NCI-H2029 (cell line): ENCODE results near the gene ABLIM3.

Experiments
- DNase-seq: peaks from one replicate; lab custom pipeline; 2025; lab: John Stamatoyannopoulos, UW

The ABLIM3 gene

DNA sequence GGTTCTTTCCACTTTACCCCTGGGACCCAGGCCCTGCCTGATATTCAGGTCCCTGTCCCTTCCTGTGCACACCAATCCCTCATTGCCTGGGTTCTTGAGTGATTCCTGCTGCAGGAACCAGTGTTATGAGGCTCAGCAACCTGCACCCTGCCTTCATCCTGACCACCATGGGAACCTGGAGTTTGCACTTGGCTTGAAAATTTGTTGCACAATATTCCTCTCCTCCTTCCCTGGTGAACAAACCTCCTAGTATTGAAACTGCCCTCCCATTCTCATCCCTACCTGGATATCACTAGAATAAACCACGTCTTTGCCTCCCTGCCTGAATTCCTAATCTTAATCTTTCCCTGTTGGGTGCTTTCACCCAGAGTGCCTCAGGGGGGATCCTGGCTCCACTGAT lies 78.3 kb downstream of the ABLIM3 start:
- no peak for DNase-seq

DNA sequence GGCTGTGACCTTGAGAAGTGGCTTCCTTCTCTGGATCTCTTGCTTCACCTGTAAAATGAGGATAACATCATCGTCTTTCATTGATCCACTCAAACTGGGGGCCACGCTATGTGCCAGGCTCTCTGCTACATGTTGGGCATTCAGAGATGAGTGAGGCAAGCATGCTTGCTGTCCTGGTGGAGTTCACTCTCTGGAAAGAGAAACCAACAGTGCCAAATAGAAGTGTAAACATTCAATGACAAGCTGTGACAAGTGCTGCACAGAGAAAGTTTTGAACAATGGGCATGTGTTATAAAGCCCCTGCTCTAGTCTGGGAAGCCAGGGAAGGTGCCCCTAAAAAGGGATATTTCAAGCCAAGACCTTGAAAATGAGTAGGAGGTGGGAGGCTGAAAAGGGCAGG lies 79.5 kb downstream of the ABLIM3 start:
- no peak for DNase-seq

DNA sequence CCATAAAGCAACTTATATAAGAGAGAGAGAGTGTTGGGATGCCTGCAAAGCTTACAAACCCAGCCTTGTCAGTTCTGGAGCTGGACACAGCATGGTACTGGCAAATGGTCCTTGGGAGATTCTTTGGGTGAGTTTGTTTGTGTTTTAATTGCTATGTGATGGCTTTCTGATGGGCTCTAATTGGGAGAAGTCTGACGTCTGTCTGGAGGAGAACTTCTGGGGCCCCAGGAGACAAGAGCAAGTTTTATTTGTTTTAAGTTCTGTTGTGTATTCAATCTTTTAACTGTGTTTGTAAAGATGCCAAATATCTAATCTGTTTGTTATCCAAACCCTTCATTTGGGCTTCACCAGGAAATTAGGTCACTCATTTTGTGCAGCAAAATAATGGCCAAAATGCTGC lies 80.0 kb downstream of the ABLIM3 start:
- no peak for DNase-seq

DNA sequence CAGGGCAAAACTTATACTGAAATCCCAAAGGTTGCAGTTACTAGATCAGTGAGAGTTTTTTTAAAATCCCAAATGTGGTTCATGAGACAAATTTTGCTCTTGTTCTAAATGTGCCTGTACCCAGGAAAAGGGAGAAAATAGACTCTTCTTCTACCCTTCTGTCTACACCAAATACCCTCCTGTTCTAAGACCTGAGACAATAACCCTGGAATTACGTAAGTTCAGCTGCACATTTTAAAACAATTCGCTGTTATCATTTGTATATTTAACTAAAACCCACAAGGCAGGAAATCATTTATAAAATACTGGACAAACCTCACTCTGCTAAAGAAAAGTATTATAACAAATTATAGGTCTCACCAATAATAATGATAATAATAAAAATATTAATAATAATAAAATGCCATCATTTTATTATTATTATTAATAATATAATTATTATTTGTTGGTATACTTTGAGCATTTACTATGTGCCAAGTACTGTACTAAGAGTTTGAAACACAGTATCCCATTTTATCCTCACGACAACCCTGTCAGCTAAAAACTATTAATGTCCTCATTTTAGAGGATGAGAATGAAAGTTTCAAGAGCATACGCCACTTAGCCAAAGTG lies 80.5 kb downstream of the ABLIM3 start:
- DNase-seq = no peak

DNA sequence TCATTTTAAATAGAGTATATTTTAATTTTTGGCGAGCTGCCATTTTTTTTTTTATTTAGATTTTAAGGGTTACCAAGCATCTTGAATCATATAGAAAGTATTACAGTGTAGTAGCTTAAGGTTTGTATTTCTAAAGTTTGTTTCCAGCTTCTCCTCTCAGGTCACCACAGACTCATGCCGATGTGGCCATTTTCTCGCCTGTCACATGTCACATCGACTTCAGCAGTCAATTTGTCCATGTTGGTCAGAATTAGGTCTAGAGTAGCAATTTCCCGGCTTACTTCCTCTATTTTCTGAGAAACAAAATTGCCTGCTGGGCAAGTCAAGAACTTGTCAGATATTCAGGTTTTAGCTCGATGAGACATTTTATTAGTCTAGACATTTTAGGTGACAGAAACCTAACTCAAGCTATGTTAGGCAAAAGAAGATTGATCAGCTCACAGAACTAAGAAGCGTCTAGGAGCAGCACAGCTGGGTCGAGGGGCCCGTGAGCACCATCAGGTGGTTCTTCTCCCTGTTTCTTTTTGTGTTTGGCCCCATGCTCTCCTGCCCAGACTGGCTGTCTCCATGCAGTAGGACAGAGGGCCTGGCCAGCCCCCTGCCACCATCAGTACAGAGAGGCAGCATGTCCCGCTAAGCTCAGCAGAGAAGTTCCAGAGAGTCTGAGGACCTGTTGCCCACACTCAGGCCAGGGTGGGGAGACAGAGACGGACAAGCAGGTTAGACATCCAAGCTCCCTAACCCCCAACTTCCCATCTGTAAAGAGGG lies 82.0 kb downstream of the ABLIM3 start:
- DNase-seq = no peak

DNA sequence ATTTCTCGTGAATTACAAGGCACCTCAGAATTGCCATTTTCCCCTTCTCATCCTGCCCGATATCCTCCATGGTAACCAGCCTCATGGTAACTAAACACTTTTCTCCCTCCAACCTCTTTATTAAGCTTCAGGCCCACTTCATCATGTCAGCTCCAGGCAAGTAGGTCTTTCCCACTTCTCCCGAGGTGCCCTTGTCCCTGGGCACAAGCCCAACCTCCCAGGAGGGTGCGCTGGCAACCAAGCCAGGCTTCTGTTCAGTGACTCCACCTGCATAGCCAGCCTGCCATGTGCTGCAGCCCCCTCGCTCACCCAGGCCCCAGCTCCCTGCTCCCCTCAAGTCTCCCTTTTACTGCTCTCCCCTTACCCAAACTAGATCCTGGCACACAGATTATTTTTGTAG lies 83.0 kb downstream of the ABLIM3 start:
- DNase-seq = no peak

DNA sequence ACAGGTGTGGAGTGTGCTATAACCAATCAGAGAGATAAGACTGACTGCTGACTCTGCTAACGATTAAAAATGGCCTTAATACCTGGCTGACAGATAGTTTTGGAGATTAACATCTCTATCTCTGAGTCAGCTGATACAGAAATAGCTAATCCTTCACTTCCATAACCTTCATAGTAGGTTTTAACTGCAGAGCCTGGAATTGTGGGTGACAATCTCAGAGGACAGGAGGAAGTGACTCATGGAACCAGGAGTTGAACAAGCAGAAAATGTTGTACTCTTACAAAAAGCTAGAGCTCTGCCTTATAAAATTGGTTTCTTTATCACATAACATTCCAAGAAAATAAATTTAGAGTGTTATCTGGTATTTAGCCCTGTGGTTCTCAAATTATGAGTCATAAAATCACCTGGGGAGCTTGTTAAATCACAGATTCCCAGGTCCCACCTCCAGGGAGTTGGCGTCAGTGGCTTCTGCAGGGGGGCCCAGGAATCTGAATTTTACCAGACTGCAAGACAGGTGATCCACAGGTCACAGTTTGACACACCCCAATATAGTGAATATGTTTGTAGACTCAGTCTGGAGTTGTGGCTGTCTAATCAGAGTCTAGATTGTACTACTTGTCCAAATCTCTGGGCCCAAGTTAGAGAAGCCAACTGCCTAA lies 86.0 kb downstream of the ABLIM3 start:
- no peak for DNase-seq

DNA sequence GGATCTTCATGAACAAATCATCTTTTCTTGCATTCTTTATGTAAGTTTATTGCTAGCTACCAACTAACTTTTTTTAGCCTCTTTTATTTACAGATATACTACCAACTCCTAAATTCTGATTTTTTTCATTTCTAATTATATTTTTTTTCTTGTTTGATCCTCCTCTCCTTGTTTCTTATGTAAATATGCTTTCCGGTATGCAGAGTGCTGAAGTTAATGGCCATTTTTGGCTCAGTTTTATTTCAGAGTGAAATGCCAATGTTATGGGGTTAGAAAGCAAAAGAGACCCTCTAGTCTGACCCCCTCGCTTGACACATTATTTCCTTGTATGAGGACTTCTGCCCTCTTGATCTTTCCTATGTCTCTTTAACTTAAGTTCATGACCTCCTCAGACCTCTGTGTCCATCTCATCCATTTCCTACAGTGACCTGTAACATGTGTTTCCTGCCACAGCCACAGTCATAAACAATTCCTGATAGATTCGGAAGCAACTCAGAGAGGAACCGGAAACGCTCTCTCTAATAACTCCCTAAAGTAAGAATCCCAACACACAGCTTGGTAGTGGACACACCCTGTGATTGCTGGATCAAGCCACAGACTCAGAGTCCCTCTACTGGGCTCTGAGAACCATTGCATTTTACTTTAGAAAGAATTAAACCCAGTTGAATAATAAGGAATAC lies 87.5 kb downstream of the ABLIM3 start:
- DNase-seq = no peak

DNA sequence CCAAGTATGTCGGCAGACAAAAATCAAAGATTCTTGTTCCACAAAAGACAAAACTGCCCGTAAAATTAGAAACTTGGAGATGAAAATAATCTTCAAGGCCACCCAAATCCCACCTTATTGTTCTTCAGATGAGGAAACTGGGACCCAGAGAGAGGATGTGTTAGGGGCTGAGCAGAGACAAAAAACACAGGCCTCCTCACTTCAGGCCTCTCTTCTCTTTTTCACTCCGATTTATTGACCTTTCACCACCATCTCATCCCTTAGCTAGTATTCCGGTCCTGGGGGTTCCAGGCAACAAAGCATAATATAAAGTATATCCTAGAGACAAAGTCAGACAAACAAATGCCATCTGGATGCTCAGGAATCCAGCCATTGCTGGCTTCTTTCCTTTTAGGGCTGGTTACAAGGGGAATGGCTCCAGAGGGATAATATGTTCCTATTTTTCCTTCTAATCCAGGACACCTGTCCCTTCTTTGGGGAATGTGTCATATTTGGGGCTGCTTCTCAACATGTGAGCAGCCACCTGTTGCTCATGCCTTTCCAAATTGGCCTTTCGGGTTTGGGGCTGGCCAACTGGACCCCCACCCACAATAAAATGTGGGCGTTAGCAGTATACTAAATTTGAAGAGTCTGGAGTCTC lies 88.1 kb downstream of the ABLIM3 start:
- no peak for DNase-seq

DNA sequence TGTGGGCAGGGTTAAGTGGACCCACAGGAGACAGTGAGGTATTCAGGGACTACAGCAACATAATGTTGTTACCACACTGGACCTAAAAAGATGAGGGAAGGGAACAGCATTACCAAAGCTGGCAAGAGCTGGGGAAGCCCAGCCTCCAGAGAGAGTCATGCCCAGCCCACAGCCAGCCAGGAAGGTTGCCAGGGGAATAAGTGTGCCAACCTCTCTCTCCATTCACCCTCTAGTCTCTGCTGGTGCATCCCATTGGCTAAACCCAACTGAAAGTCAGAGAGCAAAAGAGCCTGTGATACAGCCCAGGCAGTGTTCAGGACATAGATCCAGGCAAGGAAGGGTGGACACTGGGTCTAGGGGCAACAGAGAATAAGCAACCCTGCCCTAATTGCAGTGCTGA lies 94.5 kb downstream of the ABLIM3 start:
- DNase-seq = no peak

DNA sequence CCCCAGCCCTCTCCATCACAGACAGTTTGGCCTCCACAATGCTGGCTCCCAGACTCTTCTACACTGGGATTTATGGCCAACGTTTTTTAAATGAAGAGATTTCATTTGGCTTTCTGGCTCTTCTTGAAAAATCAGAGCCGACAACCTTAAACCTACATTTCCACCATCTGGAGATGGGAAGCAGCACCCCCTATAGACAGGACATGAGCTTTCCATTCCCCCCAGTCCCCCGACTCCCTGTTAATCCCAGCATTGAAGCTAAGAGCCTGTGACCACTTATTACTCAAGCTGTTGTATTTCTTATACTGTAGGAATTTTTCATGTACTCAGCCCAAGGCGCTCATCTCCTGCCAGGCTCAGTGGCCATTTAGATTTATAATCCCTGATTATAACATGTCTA lies 96.4 kb downstream of the ABLIM3 start:
- DNase-seq = no peak

DNA sequence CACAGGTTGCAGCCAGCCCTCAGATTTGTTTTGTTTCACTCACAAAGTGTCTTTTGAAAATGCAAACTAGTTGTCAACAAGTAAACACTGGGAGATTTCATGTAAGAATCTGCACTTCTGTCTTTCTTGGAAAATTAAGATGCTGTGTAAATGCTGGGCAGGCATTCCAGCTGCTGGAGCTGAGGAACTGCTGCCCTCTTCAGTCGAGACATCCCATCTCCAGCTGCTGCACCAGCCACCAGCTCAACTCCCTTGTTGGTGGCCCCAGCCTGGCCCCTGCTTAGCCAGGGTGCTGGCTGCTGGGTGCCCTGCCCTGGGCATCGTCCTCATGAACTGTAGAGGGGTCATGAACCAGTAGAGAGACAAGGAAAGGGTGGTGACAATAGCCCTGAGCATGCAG lies 97.2 kb downstream of the ABLIM3 start:
- no peak for DNase-seq

DNA sequence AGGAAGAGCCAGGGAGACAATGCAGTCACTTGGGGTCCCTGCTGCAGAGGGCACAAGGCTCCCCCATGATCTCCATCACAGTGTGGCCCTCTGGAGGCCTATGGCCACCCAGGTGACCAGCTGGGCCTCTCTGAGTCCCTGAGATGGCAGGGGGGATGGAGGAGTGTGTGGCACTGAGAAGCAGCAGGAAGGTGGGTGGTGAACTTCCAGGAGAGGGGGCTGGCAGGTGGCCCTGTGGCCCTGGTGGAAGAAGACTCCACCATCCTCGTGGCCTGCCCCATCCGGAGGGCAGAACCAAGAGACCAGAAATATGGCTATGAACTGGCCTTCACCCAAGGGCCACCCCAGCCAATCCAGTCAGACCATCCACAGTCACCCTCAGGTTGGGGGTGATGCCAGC lies 98.6 kb downstream of the ABLIM3 start:
- no peak for DNase-seq

DNA sequence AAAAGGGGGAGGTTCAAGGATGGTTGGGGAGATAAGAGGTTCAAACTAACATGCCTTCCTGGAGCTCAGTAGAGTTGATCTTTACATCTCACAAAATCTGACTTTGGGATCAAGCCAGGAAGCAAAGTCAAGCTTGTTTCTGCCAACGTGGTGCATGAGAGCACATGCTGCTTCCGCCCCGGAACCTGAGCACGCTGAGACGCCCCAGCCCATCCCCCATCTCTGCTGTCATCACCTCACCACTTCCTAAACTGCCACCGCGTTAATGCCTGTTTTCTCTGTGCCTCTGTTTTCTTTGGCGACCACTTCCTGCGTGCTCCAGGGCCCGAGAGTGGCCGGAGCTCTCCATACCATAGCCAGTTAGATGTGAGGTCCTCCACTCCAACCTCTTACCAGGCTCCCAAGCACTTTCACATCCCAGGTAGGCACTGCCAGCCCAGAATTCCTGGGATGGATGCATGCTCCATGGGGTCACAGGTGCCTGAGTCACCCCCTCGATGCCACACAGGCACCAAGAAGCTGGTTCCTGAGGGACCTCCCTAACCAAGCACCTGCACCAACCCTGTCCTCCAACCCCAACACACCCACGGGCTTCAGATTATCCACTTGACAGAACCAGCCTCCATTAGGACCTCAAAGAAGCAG lies 99.2 kb downstream of the ABLIM3 start:
- DNase-seq = no peak

DNA sequence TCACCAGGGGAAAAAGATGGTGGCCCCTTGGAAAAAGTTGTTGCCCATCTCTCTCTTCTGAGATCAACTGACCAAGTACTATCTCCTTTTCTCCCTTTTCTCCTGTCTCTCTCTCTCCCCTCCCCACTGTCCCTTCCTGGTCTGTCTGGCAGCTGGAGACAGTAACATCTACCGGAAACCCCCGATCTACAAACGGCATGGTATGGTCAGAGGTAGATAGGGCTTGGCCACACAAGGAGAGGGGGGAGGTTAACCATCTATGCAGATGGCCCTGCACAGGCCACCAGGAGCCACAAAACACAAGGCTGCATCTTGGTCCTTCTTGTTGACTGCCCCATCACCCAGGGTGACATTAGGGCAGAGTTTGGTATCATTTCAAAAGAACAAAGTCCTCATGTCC lies 101.0 kb downstream of the ABLIM3 start:
- DNase-seq = no peak

DNA sequence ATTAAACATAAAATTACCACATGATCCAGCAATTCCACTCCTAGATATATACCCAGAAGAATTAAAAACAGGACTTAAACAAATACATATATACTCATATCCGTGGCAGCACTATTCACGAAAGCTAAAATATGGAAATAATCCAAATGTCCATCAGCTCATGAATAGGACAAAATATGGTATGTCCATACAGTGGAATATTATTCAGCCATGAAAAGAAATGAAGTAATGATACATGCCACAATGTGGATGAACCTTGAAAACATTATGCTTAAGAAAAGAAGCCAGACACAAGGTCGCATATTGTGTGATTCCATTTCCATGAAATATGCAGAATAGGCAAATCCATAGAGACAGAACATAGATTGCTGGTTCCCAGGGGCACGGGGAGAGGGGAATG lies 105.6 kb downstream of the ABLIM3 start:
- DNase-seq = no peak

DNA sequence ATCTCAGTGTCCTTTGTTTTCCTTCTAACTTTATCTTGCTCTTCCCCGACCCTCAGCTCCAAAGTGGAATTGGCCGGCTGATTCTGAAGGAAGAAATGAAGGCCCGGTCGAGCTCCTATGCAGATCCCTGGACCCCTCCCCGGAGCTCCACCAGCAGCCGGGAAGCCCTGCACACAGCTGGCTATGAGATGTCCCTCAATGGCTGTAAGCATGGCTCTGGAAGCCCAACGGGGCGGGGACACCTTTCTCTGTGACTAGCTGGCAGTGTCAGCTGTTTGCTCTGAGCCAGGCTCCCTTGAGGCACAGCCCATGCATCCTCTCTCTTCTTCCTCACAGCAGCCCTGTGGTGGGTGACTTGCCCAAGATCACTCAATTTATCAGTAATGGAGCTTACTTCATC lies 106.4 kb downstream of the ABLIM3 start:
- no peak for DNase-seq

DNA sequence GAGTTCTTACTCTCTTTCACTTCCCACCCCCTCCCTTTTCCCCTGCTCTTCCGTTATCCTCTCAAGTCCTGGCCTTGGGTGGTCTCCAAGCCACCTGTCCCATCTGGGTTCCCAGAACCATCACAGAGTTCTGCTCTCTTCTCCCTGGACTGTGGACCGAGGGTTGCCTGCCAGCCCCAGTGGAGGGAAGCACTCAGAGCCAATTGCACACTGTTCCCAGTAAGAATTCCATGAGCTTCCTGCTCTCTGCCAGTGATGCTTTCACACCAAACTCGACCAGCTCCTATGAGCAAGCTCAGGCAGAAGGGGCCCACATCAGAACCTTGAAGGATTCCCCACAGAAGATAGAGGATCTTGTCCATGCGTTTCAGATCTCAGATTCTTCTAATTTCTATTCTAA lies 110.3 kb downstream of the ABLIM3 start:
- DNase-seq = no peak

DNA sequence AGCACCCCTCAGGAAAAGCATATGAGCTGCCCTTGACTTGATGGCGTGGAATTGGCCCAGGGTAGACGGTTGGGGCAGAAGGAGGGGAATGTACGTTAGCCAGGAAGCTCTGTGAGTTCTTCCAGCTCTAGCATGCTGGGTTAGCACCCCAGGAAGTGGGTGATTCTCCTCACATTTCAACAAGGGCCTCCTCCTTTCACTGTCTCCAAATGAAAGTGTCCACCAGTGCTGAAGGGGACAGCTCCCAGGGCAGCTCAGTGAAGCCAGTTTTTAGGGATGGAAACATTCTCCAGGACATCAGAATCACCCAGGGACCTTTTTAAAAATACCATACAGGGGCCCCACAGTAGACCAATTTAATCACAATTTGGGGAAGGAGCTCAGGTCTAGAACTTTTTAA lies 113.2 kb downstream of the ABLIM3 start:
- DNase-seq = no peak

DNA sequence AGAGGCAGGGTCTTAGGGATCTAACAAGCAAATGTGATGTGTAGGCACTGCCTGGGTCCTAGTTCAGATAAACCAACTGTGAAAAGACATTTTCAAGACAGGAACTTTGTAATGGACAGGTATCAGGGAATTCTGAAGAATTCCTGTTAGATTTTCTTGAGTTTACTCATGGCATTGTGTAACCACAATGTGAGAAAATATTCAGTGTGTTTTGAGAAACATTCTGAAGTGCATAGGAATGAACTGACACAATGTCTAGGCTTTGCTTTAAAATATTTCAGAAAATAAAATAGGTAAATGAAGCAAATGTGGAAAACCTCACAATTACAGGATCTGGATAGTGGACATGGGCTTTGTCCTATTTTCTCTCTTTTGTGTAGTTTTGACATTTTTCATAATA lies 115.2 kb downstream of the ABLIM3 start:
- no peak for DNase-seq

DNA sequence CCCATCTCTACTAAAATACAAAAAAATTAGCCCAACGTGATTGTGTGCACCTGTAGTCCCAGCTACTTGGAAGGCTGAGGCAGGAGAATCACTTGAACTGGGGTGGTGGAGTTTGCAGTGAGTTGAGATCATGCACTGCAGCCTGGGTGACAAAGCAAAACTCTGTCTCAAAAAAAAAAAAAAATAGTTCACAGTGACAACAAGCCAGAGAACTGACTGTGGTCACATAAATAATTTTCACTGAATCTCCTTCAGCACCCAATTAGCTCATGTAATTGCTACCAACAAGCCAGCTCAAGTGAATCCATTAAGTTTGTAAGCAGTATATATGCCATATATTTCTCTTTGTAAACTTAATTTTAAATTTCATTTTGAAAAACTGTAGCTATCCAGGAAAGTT lies 115.8 kb downstream of the ABLIM3 start:
- DNase-seq = no peak
